Transverse colon (tissue), 4 donors: ENCODE measurements around the gene KLHDC2.

Source experiments
- EP300 ChIP-seq: sonication (generic); formaldehyde crosslinking; IDR thresholded peaks from one replicate; pipeline ENCODE4 v1.6.1; 2017; ENCODE audit warnings: antibody characterized with exemption, low read depth
- POLR2A ChIP-seq: fragments of 450-650 bp; IDR thresholded peaks from one replicate; pipeline ENCODE4 v1.6.1; 2016; ENCODE audit warnings: antibody characterized with exemption, mild to moderate bottlenecking, moderate library complexity
- POLR2AphosphoS5 ChIP-seq, 3 donors: sonication (generic); formaldehyde crosslinking; IDR thresholded peaks; one replicate each; pipeline ENCODE4 v1.6.1; 2016; ENCODE audit warnings: antibody characterized with exemption in 3 of 3
- TF ChIP-seq, protein P1 (sequence below), 5 experiments: fragments of 200-600 bp in 3 of 5; fragments of 450-650 bp in 2 of 5; sonication (generic) in 3 of 5; IDR thresholded peaks; 1 replicate in 2 of 5; 2 replicates in 3 of 5; pipeline ENCODE4 v1.5.1; 2016 to 2017; ENCODE audit warnings: antibody characterized with exemption in 5 of 5, inconsistent platforms in 3 of 5, mild to moderate bottlenecking in 2 of 5, moderate library complexity in 1 of 5

DNA sequence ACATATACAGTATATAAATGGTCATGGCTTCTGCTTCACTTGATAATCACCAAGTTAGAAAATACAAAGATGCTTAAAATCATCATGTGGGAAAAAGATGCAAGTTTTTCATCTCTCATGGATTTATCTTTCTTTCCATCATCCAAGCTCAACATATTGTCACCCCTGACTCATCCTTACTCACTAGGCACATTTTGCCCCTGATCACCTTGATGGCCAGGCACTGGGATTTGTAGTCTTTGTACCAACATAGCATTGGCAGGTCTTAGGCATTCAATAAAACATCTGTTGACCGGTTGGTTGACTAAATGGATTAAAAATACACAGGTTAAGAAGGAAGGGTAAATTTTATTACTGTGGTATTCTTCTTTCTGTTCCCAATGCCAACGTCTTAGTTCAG, 28.1 kb downstream of the KLHDC2 start:
- TF ChIP-seq POLR2A (no peak), POLR2AphosphoS5 (IDR thresholded peaks at IDR 0.05) (no peak), EP300 (no peak)
- TF ChIP-seq, protein P1, sequence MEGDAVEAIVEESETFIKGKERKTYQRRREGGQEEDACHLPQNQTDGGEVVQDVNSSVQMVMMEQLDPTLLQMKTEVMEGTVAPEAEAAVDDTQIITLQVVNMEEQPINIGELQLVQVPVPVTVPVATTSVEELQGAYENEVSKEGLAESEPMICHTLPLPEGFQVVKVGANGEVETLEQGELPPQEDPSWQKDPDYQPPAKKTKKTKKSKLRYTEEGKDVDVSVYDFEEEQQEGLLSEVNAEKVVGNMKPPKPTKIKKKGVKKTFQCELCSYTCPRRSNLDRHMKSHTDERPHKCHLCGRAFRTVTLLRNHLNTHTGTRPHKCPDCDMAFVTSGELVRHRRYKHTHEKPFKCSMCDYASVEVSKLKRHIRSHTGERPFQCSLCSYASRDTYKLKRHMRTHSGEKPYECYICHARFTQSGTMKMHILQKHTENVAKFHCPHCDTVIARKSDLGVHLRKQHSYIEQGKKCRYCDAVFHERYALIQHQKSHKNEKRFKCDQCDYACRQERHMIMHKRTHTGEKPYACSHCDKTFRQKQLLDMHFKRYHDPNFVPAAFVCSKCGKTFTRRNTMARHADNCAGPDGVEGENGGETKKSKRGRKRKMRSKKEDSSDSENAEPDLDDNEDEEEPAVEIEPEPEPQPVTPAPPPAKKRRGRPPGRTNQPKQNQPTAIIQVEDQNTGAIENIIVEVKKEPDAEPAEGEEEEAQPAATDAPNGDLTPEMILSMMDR (IDR thresholded peaks at IDR 0.05): no peak
